ENCODE data around the gene PRR36.

- no peak for TF ChIP-seq KDM5A (IDR thresholded peaks at IDR 0.05)
- no peak for TF ChIP-seq PBX3 (IDR thresholded peaks at IDR 0.05)
- TF ChIP-seq POLR2A (IDR thresholded peaks at IDR 0.05; ENCODE audit: low read length), result no peak
- no peak for TF ChIP-seq MAFK (IDR thresholded peaks at IDR 0.05; ENCODE audit: partially characterized antibody)
These were observed 43.4 kb downstream of the PRR36 start for GRCh38 chr19:7830823-7831222.
